Measurements from ENCODE around the gene GOLGA6L7.
A peak's percentile ranks its signal among the peaks of the same experiment; 100 is the strongest.
"Not testable (repeated sequence)": the region's sequence is repeated elsewhere in the genome, so short reads cannot be mapped to it uniquely, and the experiment has no call there.

Gene GOLGA6L7

DNA sequence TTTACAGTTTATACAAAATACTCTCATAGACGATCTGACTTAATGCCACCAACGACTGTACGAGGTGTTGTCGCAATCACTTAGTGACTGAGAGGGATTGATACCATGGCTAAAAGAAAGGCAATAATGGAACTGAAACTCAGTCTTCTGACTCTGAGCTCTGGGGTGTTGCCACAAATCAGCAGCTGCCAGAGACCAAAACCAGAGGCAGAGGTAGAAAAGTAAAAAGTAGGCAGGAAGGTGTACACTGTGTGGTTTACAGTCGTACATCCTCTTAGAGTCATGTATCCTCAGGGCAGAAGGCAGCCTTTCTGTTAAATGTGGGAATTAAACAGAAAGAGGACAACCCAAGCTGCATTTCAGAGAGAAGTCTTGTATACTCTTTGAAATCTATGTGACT, 1.2 kb downstream of the GOLGA6L7 start:
- not testable (repeated sequence) for H3K9me3 ChIP-seq (ENCODE audit: control insufficient read depth, low read length); H3K4me3 ChIP-seq (ENCODE audit: insufficient read depth, low read depth, low read length); H3K27me3 ChIP-seq (ENCODE audit: control insufficient read depth, insufficient read depth, low read length, poor library complexity, severe bottlenecking); H3K27ac ChIP-seq (ENCODE audit: insufficient read depth, low read depth, low read length, poor library complexity, severe bottlenecking); H3K4me1 ChIP-seq (ENCODE audit: control insufficient read depth, insufficient read depth, low read length); H3K36me3 ChIP-seq (ENCODE audit: control insufficient read depth, insufficient read depth, low read length)
- whole genome bisulfite sequencing, 2 experiments = 80% methylated on average over 1 of the region's 5 CpGs; no CpG with 5 or more reads in 1 of the 2 experiments

DNA sequence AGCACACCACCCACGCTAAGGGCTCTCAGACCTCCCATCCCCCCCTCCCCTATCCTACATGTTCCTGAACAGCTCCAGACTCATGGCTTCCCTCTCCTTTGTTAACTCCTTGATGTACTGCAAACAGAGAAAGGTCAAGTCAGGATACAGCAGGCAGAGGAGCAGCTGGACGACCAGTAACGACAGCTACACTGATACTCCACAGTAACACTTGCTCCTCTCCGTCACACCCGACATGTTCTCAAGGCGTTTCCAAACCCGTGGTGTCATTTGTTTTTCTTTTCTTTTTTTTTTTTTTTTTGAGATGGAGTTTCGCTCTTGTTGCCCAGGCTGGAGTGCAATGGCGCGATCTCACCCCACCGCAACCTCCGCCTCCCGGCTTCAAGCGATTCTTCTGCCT, 4.3 kb downstream of the GOLGA6L7 start:
- WGBS, 2 experiments = 84 to 87% methylated on average over 2 to 5 of the region's 14 CpGs
- H3K4me1 ChIP-seq (ENCODE audit: control insufficient read depth, insufficient read depth, low read length) = not testable (repeated sequence)

DNA sequence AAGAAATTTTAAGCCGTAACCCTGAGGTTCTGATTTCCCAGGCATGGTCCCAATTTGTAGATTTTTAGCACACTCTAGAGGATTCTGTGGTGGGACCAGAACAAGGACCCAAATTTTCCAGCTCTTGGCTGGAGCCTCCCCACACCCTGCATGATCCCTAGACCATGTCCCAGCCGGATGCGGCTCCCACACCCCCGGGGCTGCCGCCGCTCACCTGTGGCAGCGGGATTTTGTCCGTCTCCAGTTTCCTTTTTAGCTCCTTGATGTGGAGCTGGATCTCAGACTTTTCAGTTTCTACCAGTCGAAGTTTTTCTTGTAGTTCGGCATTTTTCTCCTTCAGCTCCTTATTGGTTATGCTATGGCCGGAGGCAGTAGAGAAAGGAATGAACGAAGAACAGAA, 4.9 kb downstream of the GOLGA6L7 start:
- not testable (repeated sequence) for H3K27ac ChIP-seq (ENCODE audit: insufficient read depth, low read depth, low read length, poor library complexity, severe bottlenecking); H3K4me3 ChIP-seq (ENCODE audit: insufficient read depth, low read depth, low read length); H3K4me1 ChIP-seq (ENCODE audit: control insufficient read depth, insufficient read depth, low read length); H3K36me3 ChIP-seq (ENCODE audit: control insufficient read depth, insufficient read depth, low read length); H3K27me3 ChIP-seq (ENCODE audit: control insufficient read depth, insufficient read depth, low read length, poor library complexity, severe bottlenecking); H3K9me3 ChIP-seq (ENCODE audit: control insufficient read depth, low read length)
- WGBS, 2 experiments = 92 to 95% methylated on average over 12 of the region's 12 CpGs

More for the DNA sequence above, 4.3 kb downstream of the GOLGA6L7 start:
- H3K27me3 ChIP-seq (ENCODE audit: control insufficient read depth, insufficient read depth, low read length, poor library complexity, severe bottlenecking); H3K4me3 ChIP-seq (ENCODE audit: insufficient read depth, low read depth, low read length); H3K27ac ChIP-seq (ENCODE audit: insufficient read depth, low read depth, low read length, poor library complexity, severe bottlenecking); H3K9me3 ChIP-seq (ENCODE audit: control insufficient read depth, low read length); H3K36me3 ChIP-seq (ENCODE audit: control insufficient read depth, insufficient read depth, low read length): not testable (repeated sequence)

DNA sequence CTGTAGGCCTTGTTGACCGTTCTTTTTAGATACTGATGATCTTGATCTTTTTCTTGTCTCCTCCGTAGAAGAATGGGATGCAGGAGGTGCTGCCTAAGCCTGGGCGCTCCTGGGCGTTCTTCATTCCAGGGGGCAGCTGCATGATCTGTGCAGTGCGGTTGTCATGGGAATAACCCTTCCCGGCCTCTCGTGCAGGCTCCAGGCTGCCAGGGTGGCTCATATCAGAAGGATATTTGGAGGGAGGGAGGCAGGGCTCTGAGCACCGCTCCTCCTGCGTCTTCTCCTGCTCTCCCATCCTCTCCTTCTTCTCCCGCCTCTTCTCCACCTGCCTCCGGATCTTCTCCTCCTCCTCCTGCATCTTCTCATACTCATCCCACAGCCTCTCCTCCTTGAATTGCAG, 6.2 kb downstream of the GOLGA6L7 start:
- H3K9me3 ChIP-seq (ENCODE audit: control insufficient read depth, low read length); H3K4me1 ChIP-seq (ENCODE audit: control insufficient read depth, insufficient read depth, low read length): not testable (repeated sequence)
- 91 to 92% methylated on average over 11 of the region's 11 CpGs for WGBS, 2 experiments

DNA sequence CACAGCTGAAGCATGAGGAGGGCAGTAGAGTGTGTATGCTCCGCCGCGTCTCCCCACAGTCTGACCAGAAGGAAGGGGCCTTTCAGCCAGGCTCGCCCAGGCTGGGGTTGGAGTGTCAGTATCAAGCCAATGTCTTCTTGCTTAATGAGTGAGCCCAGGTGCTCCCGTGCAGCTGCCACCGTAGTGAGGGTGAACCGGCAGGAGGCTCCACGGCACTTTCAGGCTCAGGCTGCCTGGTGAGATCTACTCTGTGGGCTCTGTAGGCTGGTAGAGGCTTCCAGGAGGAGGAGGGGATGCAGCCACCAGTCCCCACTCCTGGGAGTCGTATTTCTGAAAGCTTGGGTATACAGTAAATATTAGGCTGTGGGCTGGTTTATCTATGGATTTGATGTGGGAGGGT, 8.2 kb downstream of the GOLGA6L7 start:
- H3K36me3 ChIP-seq (ENCODE audit: control insufficient read depth, insufficient read depth, low read length); H3K9me3 ChIP-seq (ENCODE audit: control insufficient read depth, low read length); H3K27me3 ChIP-seq (ENCODE audit: control insufficient read depth, insufficient read depth, low read length, poor library complexity, severe bottlenecking); H3K4me1 ChIP-seq (ENCODE audit: control insufficient read depth, insufficient read depth, low read length); H3K27ac ChIP-seq (ENCODE audit: insufficient read depth, low read depth, low read length, poor library complexity, severe bottlenecking); H3K4me3 ChIP-seq (ENCODE audit: insufficient read depth, low read depth, low read length): not testable (repeated sequence)
- 48 to 85% methylated on average over 4 of the region's 9 CpGs for WGBS, 2 experiments

More for the DNA sequence above, 6.2 kb downstream of the GOLGA6L7 start:
- H3K27ac ChIP-seq (ENCODE audit: insufficient read depth, low read depth, low read length, poor library complexity, severe bottlenecking); H3K36me3 ChIP-seq (ENCODE audit: control insufficient read depth, insufficient read depth, low read length); H3K27me3 ChIP-seq (ENCODE audit: control insufficient read depth, insufficient read depth, low read length, poor library complexity, severe bottlenecking); H3K4me3 ChIP-seq (ENCODE audit: insufficient read depth, low read depth, low read length): not testable (repeated sequence)

DNA sequence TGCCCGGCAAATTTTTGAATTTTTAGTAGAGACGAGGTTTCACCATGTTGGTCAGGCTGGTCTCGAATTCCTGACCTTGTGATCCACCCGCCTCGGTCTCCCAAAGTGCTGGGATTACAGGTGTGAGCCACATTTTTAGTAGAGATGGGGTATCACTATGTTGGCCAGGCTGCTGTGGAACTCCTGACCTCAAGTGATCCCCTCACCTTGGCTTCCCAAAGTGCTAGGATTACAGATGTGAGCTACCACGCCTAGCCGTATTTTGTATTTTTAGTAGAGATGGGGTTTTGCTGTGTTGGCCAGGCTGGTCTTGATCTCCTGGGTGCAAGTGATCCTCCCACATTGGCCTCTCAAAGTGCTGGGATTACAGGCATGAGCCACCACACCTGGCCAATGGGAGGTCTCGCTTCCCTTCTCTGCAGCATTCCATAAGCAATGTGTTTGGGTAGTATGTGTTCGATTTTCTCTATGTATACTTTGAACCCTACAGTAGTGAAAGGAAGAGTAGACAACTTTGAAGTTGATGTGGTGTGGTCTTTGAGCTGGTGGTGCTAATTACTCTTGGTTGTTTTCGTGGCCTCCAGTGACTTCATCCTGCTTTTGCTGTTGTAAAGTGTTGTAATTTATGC, 13.4 kb downstream of the GOLGA6L7 start:
- H3K36me3 ChIP-seq (ENCODE audit: control insufficient read depth, insufficient read depth, low read length); H3K27me3 ChIP-seq (ENCODE audit: control insufficient read depth, insufficient read depth, low read length, poor library complexity, severe bottlenecking); H3K4me3 ChIP-seq (ENCODE audit: insufficient read depth, low read depth, low read length); H3K27ac ChIP-seq (ENCODE audit: insufficient read depth, low read depth, low read length, poor library complexity, severe bottlenecking); H3K9me3 ChIP-seq (ENCODE audit: control insufficient read depth, low read length); H3K4me1 ChIP-seq (ENCODE audit: control insufficient read depth, insufficient read depth, low read length): not testable (repeated sequence)
- WGBS, 2 experiments = 93 to 95% methylated on average over 5 to 6 of the region's 10 CpGs

DNA sequence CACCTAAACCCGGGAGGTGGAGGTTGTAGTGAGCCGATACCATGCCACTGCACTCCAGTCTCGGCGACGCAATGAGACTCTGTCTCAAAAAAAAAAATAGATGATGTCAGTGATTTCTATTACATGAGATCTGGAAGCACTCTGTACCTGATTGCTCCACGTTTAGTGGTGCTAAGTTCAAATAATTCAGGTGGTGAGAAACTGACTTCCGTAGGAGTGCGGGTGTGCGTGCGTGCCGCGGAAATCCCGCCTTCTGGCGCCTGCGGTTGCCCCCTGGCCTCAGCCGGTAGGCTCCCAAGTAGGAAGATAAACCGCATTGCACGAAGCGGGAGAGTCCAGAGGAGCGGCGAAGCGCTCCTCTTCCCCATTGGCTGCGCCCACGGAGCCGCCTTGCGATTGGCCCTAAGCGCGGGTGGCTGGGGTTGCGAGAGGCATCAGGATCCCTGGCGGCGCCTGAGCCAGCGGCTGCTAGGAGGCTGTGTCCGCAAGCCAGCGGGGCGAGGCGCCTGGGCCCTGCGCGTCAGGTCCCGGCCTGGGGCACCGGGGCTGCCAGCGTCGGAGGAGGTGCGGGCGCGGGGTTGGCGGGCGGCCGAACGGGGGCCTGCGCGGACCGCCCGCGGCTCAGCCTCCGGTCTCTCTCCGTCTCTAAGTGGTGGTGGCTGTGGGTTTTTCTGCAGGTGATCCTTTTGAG, 16.4 kb downstream of the GOLGA6L7 start:
- H3K9me3 ChIP-seq (ENCODE audit: control insufficient read depth, low read length); H3K27me3 ChIP-seq (ENCODE audit: control insufficient read depth, insufficient read depth, low read length, poor library complexity, severe bottlenecking); H3K4me1 ChIP-seq (ENCODE audit: control insufficient read depth, insufficient read depth, low read length); H3K27ac ChIP-seq (ENCODE audit: insufficient read depth, low read depth, low read length, poor library complexity, severe bottlenecking); H3K36me3 ChIP-seq (ENCODE audit: control insufficient read depth, insufficient read depth, low read length): not testable (repeated sequence)
- WGBS, 2 experiments = 7 to 8% methylated on average over 56 of the region's 56 CpGs
- peak overlapping the region; percentile 34 for H3K4me3 ChIP-seq (ENCODE audit: insufficient read depth, low read depth, low read length)

DNA sequence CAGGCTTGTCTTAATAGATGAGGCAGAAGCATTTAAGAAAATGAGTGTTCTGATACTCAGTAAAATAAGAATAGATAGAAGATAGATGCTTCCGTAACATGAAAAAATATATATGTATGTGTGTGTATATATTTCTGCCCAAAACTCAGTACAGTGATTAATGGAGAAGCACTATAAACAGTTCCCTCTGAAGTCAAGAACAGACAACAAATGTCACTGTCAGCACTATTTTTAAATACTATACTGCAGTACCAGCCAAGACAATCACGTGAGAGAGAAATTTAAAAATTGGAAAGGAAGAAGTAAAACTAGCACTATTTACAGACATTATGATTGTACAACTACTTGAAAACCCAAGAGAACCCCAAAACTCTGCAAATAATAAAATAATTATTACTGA, 27.0 kb downstream of the GOLGA6L7 start:
- H3K4me3 ChIP-seq (ENCODE audit: insufficient read depth, low read depth, low read length); H3K27ac ChIP-seq (ENCODE audit: insufficient read depth, low read depth, low read length, poor library complexity, severe bottlenecking); H3K4me1 ChIP-seq (ENCODE audit: control insufficient read depth, insufficient read depth, low read length); H3K9me3 ChIP-seq (ENCODE audit: control insufficient read depth, low read length); H3K36me3 ChIP-seq (ENCODE audit: control insufficient read depth, insufficient read depth, low read length); H3K27me3 ChIP-seq (ENCODE audit: control insufficient read depth, insufficient read depth, low read length, poor library complexity, severe bottlenecking): not testable (repeated sequence)
- WGBS, 2 experiments = no CpG with 5 or more reads among the region's 2 CpGs

DNA sequence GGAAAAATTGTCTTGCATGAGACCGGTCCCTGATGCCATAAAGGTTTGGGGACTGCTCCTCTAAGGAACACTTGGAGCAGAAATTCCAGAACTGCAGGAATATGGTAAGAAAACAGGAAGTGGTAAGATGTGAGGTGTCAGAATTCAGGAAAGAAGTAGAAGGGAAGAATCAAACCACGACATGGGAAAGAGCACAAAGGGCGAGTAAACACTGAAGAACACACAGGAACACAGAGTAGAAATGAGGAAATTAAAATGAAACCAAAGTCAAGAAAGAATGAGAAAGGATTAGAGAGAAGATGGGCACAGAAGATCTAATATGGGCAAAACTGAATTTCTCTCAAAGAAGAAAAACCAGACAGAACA, 28.5 kb downstream of the GOLGA6L7 start:
- H3K27ac ChIP-seq (ENCODE audit: insufficient read depth, low read depth, low read length, poor library complexity, severe bottlenecking); H3K4me1 ChIP-seq (ENCODE audit: control insufficient read depth, insufficient read depth, low read length); H3K9me3 ChIP-seq (ENCODE audit: control insufficient read depth, low read length); H3K4me3 ChIP-seq (ENCODE audit: insufficient read depth, low read depth, low read length); H3K27me3 ChIP-seq (ENCODE audit: control insufficient read depth, insufficient read depth, low read length, poor library complexity, severe bottlenecking); H3K36me3 ChIP-seq (ENCODE audit: control insufficient read depth, insufficient read depth, low read length): not testable (repeated sequence)
- no CpG with 5 or more reads among the region's 3 CpGs for WGBS, 2 experiments

DNA sequence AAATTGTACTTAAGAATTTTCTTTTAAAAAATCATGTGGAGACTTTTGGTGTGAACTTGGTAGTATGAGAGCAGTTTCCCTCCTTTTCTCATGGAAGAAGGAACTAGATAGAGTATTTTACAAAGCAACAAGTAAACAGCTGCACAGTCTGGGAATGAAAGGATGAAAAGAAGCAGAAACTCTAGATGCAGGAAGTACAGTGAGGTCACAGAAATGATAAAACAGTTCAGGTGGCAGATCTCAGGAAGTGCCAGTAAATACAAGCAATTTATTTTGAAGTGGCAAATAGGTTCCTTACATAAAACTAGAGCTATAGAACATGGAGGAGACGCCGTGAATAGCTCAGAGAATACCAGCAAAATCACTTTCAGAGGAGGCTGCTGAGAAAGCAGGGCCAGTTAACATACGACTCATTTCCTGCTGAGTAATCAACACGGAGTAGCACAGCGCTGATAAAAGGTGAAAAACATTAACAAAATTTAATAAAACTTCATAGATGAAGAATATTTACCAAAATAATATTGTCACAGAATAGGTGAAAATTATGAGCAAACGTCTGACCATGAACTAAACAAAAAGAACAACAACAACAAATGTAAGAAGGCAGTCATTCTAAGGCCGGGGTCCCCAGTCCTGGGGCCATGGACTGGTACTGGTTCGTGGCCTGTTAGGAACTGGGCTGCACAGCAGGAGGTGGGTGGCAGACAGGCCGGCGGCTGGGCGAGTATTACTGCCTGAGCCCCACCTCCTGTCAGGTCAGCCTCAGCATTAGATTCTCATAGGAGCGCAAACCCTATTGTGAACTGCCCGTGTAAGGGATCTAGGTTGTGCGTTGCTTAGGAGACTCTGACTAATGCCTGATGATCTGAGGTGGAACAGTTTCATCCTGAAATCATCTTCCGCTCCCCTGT, 29.2 kb downstream of the GOLGA6L7 start:
- not testable (repeated sequence) for H3K9me3 ChIP-seq (ENCODE audit: control insufficient read depth, low read length); H3K4me3 ChIP-seq (ENCODE audit: insufficient read depth, low read depth, low read length); H3K27ac ChIP-seq (ENCODE audit: insufficient read depth, low read depth, low read length, poor library complexity, severe bottlenecking); H3K36me3 ChIP-seq (ENCODE audit: control insufficient read depth, insufficient read depth, low read length); H3K4me1 ChIP-seq (ENCODE audit: control insufficient read depth, insufficient read depth, low read length); H3K27me3 ChIP-seq (ENCODE audit: control insufficient read depth, insufficient read depth, low read length, poor library complexity, severe bottlenecking)
- WGBS, 2 experiments = 65 to 70% methylated on average over 5 to 7 of the region's 15 CpGs
